Astrocyte of the cerebellum (primary cell): ENCODE data around the gene AFG1L.

Experiments used
- DNase-seq: peaks from one replicate; pipeline ENCODE4 v3.0.0-alpha.2; 2011; ENCODE audit warnings: low read depth
- H3K4me3 ChIP-seq: 2 replicates; pipeline ENCODE4 v1.5.1; 2011; ENCODE audit warnings: mild to moderate bottlenecking, low read depth, low read length, moderate library complexity
- CTCF ChIP-seq: IDR thresholded peaks from 2 replicates; pipeline ENCODE4 v1.5.1; 2012; ENCODE audit warnings: low read length, low read depth, moderate library complexity, mild to moderate bottlenecking; ENCODE audit errors: missing control alignments
- in situ Hi-C: cut with HindIII; loops from 2 replicates; pipeline ENCODE4 v1.10.0; 2017; ENCODE audit warnings: low sequenced_read_pairs

AFG1L gene

DNA sequence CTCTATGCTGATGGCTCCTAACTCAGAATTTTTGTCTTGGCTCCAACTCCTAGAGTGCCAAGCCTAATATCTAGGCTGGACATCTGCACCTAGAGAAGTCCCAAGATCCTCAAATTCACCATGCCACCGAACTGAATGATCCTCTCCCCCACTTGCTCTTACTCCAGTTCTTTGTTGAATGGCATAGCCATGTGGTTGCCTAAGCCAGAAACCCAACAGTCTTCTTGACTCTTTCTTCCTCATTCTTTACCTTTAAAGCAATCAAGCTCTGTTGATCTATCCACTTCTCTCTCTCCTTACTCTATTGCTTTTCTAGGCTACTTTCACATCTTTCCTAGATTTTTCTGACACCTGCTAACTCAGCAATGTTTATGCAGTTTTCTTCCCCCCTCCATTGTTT lies 139.4 kb downstream of the AFG1L start:
- in situ Hi-C loops = no loop called here
- no peak overlapping the region for H3K4me3 ChIP-seq
- no peak for TF ChIP-seq CTCF
- no peak for DNase-seq

DNA sequence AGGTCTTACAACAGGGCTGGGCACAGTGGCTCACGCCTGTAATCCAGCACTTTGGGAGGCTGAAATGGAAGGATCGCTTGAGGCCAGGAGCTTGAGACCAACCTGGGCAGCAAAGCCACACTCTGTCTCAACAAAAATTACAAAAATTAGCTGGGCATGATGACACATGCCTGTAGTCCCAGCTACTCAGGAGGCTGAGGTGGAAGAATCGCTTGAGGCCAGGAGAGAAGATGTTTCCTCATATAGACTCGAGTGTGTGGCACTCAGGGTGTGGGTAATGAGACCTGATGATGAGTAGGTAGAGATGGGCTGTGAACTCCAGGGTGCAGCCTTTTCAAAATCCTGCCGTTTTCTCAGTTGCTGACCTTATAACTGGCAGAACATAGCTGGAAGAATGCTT lies 140.5 kb downstream of the AFG1L start:
- no peak for TF ChIP-seq CTCF
- in situ Hi-C loops = no loop called here
- DNase-seq = no peak
- H3K4me3 ChIP-seq = no peak overlapping the region

DNA sequence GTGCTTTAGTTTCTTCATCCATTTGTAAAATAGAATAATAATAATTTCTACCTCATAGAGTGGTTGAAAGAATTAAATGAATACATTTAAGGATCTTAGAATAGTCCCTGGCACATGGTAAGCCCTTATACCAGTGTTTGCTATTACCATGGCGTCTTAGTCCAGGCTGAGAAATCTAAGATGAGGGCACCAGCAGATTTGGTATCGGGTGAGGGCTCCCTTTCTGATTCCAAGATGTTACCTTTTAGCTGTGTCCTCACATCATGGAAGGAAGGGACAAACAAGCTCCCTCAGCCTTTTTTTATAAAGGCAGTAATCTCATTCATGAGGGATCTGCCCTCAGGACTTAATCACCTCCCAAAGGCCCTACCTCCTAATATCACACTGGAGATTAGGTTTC lies 141.9 kb downstream of the AFG1L start:
- TF ChIP-seq CTCF = no peak
- H3K4me3 ChIP-seq = no peak overlapping the region
- in situ Hi-C loops = no loop called here
- no peak for DNase-seq

DNA sequence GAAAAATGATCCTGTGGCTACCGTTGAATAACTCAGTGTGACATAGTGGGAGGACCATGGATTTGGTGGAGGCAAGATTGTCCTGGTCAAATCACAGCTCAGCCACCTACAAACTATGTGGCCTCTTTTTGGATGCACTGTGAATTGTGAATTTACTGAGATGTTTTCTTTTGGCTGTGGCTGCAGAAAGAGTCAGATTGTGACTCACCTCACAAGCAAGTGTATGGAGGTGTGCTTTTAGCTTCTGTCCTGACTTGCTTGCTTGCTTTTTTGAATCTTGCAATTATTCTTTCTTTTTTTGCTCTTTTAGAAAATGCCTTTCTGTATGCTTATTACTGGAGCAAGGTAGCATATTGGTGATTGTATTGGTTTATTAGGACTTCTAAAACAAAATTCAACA lies 143.0 kb downstream of the AFG1L start:
- TF ChIP-seq CTCF = no peak
- H3K4me3 ChIP-seq = no peak overlapping the region
- in situ Hi-C loops = no loop called here
- no peak for DNase-seq

DNA sequence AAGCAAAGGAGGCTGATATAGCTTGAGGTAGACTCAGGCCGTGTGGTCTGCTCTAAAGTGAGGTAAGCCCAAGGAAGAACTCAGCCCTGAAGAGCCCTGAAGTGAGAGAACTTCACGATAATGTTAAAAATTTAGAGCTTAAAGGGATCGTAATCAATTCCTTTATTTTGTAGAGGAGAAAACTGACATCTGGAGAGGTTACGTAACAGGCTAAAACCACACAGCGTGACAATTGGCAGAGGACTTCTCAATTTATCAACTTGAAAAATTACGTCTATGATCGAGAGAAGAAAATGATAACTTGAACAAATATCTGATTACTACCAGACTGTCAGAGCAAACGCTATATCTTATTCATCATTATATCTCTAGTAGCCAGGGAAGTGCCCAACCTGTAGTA lies 144.1 kb downstream of the AFG1L start:
- in situ Hi-C loops = no loop called here
- DNase-seq = no peak
- H3K4me3 ChIP-seq = no peak overlapping the region
- no peak for TF ChIP-seq CTCF

- TF ChIP-seq CTCF = no peak
- no peak for DNase-seq
- in situ Hi-C loops = no loop called here
- H3K4me3 ChIP-seq = no peak overlapping the region
Observed at GRCh38 chr6:108441141-108441540, 146.3 kb downstream of the AFG1L start.
